DND-41 (cell line): ENCODE measurements around the gene LACTB.
"Not testable (repeated sequence)": the region's sequence is repeated elsewhere in the genome, so short reads cannot be mapped to it uniquely, and the experiment has no call there.

Experiments used
- ATAC-seq: fragments of 200-7000 bp; cut with Tn5 transposase; 3 replicates; pipeline ENCODE4 v1.9.1; 2021; ENCODE audit warnings: low read depth; ENCODE audit not compliant: insufficient read depth
- DNase-seq: peaks from one replicate; pipeline ENCODE4 v3.0.0-alpha.2; 2020
- H2AFZ ChIP-seq: 2 replicates; pipeline ENCODE4 v1.6.0; 2012; ENCODE audit warnings: low read depth, low read length
- H3K27ac ChIP-seq: 2 replicates; pipeline ENCODE4 v1.5.1; 2012; ENCODE audit warnings: low read length, inconsistent platforms
- H3K27me3 ChIP-seq: fragments of 200-600 bp; sonication (generic); 2 replicates; pipeline ENCODE4 v1.6.0; 2012; ENCODE audit warnings: low read length, mild to moderate bottlenecking, inconsistent platforms; ENCODE audit not compliant: insufficient read depth, poor library complexity
- H3K36me3 ChIP-seq: 2 replicates; pipeline ENCODE4 v1.5.1; 2012; ENCODE audit warnings: low read length, inconsistent platforms; ENCODE audit not compliant: insufficient read depth
- H3K4me1 ChIP-seq: 2 replicates; pipeline ENCODE4 v1.5.1; 2012; ENCODE audit warnings: mild to moderate bottlenecking, low read length; ENCODE audit not compliant: insufficient read depth
- H3K4me2 ChIP-seq: 2 replicates; pipeline ENCODE4 v1.6.0; 2012; ENCODE audit warnings: mild to moderate bottlenecking, moderate library complexity, low read length, inconsistent platforms; ENCODE audit not compliant: insufficient read depth
- H3K4me3 ChIP-seq, 2 experiments: fragments of 200-600 bp in 1 of 2; shearing (Covaris generic) in 1 of 2; 2 replicates each; pipeline ENCODE4 v1.5.1; 2012 to 2016; ENCODE audit warnings: inconsistent platforms in 2 of 2, low read length in 2 of 2, mild to moderate bottlenecking in 2 of 2, low read depth in 1 of 2, moderate library complexity in 1 of 2
- H3K79me2 ChIP-seq: 2 replicates; pipeline ENCODE4 v1.6.0; 2012; ENCODE audit warnings: low read length, inconsistent platforms; ENCODE audit not compliant: insufficient read depth
- H3K9ac ChIP-seq: 2 replicates; pipeline ENCODE4 v1.6.0; 2012; ENCODE audit warnings: low read depth, mild to moderate bottlenecking, inconsistent platforms, low read length, moderate library complexity
- H3K9me3 ChIP-seq: 2 replicates; pipeline ENCODE4 v1.5.1; 2012; ENCODE audit warnings: low read length, moderate library complexity, mild to moderate bottlenecking, inconsistent platforms; ENCODE audit not compliant: insufficient read depth, severe bottlenecking
- H4K20me1 ChIP-seq: 2 replicates; pipeline ENCODE4 v1.6.0; 2012; ENCODE audit warnings: low read length; ENCODE audit not compliant: insufficient read depth
- CTCF ChIP-seq: IDR thresholded peaks from 2 replicates; pipeline ENCODE4 v1.5.1; 2012; ENCODE audit warnings: borderline replicate concordance, low read length, moderate library complexity, mild to moderate bottlenecking; ENCODE audit not compliant: poor library complexity, severe bottlenecking; ENCODE audit errors: extremely low read depth
- EZH2 ChIP-seq: IDR thresholded peaks from 3 replicates; pipeline ENCODE4 v1.6.1; 2012; ENCODE audit warnings: borderline replicate concordance, low read depth, mild to moderate bottlenecking, moderate library complexity, low read length, inconsistent platforms; ENCODE audit not compliant: severe bottlenecking

The LACTB gene

GRCh38 chr15:63103416-63103815 is 18.2 kb upstream of the LACTB start:
- TF ChIP-seq EZH2: no peak
- TF ChIP-seq CTCF: no peak
- Histone ChIP-seq H3K27ac (no peak overlapping the region), H4K20me1 (no peaks in the 10 kb centered on the region), H3K4me3 (no peak overlapping the region), H3K79me2 (no peaks in the 10 kb centered on the region), H3K36me3 (no peaks in the 10 kb centered on the region), H3K9me3 (no peaks in the 10 kb centered on the region), H2AFZ (no peak overlapping the region), H3K9ac (no peak overlapping the region), H3K27me3 (no peaks in the 10 kb centered on the region), H3K4me2 (no peak overlapping the region), H3K4me1 (no peaks in the 10 kb centered on the region)
- ATAC-seq: no peak
- DNase-seq: no peak

- no peak overlapping the region for H3K4me2 ChIP-seq
- no peak overlapping the region for H2AFZ ChIP-seq
- TF ChIP-seq EZH2 (no peak), CTCF (no peak)
- no peaks in the 10 kb centered on the region for H3K4me1 ChIP-seq
- H3K4me3 ChIP-seq: no peak overlapping the region
- ATAC-seq (no peak), DNase-seq (no peak)
- no peak overlapping the region for H3K9ac ChIP-seq
- H3K36me3 ChIP-seq: no peaks in the 10 kb centered on the region
- no peak overlapping the region for H3K27ac ChIP-seq
- no peaks in the 10 kb centered on the region for H3K27me3 ChIP-seq
- no peaks in the 10 kb centered on the region for H3K79me2 ChIP-seq
- no peaks in the 10 kb centered on the region for H4K20me1 ChIP-seq
- H3K9me3 ChIP-seq: no peaks in the 10 kb centered on the region
Observed at GRCh38 chr15:63104727-63105126, 16.9 kb upstream of the LACTB start.

- H4K20me1 ChIP-seq, H3K4me3 ChIP-seq, H3K4me1 ChIP-seq, H3K36me3 ChIP-seq, H3K27ac ChIP-seq, H3K79me2 ChIP-seq, H3K4me2 ChIP-seq, H3K9me3 ChIP-seq, DNase-seq, H3K9ac ChIP-seq, H3K27me3 ChIP-seq, ATAC-seq, H2AFZ ChIP-seq: not testable (repeated sequence)
Observed at GRCh38 chr15:63105354-63105753, 16.3 kb upstream of the LACTB start.

GRCh38 chr15:63107895-63108546 is 13.6 kb upstream of the LACTB start:
- Histone ChIP-seq H3K27ac (no peak overlapping the region), H3K9me3 (no peaks in the 10 kb centered on the region), H3K36me3 (no peaks in the 10 kb centered on the region), H3K79me2 (no peaks in the 10 kb centered on the region), H3K4me2 (no peak overlapping the region), H2AFZ (no peak overlapping the region), H4K20me1 (no peaks in the 10 kb centered on the region), H3K4me3 (no peak overlapping the region), H3K27me3 (no peaks in the 10 kb centered on the region), H3K4me1 (no peaks in the 10 kb centered on the region), H3K9ac (no peak overlapping the region)
- ATAC-seq (no peak), DNase-seq (no peak)
- no peak for TF ChIP-seq EZH2
- TF ChIP-seq CTCF: no peak
